Mucosa of rectum (tissue), 2 donors: ENCODE data around the gene GUCY2D.
"Not testable (repeated sequence)": the region's sequence is repeated elsewhere in the genome, so short reads cannot be mapped to it uniquely, and the experiment has no call there.

Experiments
- H3K27ac ChIP-seq, 2 donors: one replicate each; pipeline ENCODE4 v1.7.0; 2013; ENCODE audit warnings: inconsistent platforms in 2 of 2, low read depth in 2 of 2, low read length in 2 of 2
- H3K27me3 ChIP-seq, 2 donors: one replicate each; pipeline ENCODE4 v1.7.0; 2013; ENCODE audit warnings: low read length in 2 of 2; ENCODE audit not compliant: control insufficient read depth in 2 of 2, insufficient read depth in 2 of 2
- H3K36me3 ChIP-seq, 2 donors: one replicate each; pipeline ENCODE4 v1.7.0; 2013; ENCODE audit warnings: low read length in 2 of 2; ENCODE audit not compliant: control insufficient read depth in 2 of 2, insufficient read depth in 2 of 2
- H3K4me1 ChIP-seq, 2 donors: one replicate each; pipeline ENCODE4 v1.7.0; 2013; ENCODE audit warnings: low read length in 2 of 2, mild to moderate bottlenecking in 1 of 2; ENCODE audit not compliant: control insufficient read depth in 2 of 2, insufficient read depth in 2 of 2
- H3K4me3 ChIP-seq, 2 donors: one replicate each; pipeline ENCODE4 v1.7.0; 2013; ENCODE audit warnings: low read length in 2 of 2
- H3K9ac ChIP-seq, 2 donors: one replicate each; pipeline ENCODE4 v1.7.0; 2013; ENCODE audit warnings: low read length in 2 of 2, low read depth in 1 of 2, mild to moderate bottlenecking in 1 of 2
- H3K9me3 ChIP-seq, 2 donors: one replicate each; pipeline ENCODE4 v1.7.0; 2013; ENCODE audit warnings: low read length in 2 of 2; ENCODE audit not compliant: control insufficient read depth in 2 of 2
- donor health status: healthy.
- donor health status: Normal muscosa, but diverticular disease.

The GUCY2D gene

DNA sequence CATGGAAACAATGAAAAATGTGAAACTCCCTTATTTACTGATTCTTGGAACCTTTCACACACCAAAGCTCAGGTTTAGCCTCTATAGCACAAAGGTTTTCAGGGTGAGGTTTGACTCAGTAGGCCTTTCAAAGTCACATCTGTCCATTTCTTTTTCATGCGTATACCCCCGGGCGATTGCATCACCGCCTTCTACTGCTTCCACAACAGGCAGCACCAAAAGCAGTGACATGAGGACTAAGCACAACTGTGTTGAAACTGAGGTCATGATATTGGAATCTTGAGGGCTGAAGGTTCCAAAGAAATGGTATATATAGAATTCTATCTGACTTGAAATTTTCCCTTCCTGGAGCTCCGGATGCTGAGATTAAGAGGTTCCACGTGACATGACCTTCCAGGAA is 21.7 kb downstream of the GUCY2D start:
- H3K4me1 ChIP-seq, H3K9me3 ChIP-seq, H3K36me3 ChIP-seq, H3K9ac ChIP-seq, H3K27ac ChIP-seq, H3K4me3 ChIP-seq: not testable (repeated sequence)
- peaks cover 7 to 10% of the 10 kb centered on the region in 2 donors for H3K27me3 ChIP-seq

DNA sequence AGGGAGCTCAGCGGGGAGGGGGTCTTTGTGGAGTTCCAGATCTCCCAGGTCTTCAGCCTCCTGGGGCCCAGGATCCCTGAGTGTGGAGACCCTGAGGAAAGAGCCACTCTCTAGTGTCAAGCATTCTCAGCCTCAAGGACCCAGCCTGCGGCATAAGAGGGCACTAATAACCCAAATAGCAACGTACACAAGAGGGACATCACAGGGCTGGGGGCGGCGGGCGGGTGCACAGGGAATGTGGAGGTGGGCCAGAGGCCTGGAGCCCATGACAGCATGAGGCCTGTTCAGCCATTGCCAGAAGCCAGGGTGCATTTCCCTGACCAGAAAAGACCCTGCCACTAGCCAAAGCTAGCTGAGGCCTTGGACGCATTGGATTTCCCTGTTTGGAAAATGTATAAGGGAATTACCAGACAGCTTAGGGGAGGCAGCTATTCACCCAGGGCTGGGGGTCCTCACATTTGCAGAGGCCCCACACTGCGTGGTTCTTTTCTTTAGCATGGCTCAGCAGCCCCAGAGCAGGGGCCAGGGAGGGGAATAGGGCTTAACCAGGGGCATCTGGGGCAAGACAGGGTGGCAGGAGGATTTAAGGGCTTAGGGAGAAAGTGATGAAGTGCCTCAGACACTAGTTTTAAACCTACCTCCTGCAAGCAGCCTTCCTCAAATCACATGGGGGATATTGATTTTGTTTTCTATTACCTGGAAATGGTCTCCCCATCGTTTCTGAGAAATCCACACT is 22.9 kb downstream of the GUCY2D start:
- H3K4me3 ChIP-seq, result no peak overlapping the region
- H3K9me3 ChIP-seq, result no peaks in the 10 kb centered on the region
- H3K36me3 ChIP-seq, result no peaks in the 10 kb centered on the region
- no peak overlapping the region for H3K27ac ChIP-seq
- H3K27me3 ChIP-seq, result peaks cover 7 to 12% of the 10 kb centered on the region in 2 donors
- no peak overlapping the region for H3K9ac ChIP-seq
- H3K4me1 ChIP-seq, result no peaks in the 10 kb centered on the region

DNA sequence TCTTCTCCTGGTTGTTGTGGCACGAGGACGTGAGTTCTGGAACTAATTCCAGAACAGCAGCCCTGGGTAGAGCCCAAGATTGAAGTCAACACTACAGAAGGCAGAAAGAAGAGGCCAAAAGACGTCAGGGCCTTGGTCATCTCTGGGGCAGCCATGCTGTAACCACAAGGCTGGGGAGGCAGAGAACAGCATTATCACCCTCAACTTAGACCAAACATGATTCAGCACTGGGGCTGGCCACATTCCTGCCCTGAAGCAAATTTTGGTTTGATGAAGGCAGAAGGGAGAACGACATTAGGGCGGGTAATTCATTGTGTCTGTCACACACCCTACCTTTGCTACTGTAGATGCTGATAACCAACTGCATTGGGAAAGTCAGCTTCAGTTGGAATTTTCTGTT is 26.7 kb downstream of the GUCY2D start:
- no peaks in the 10 kb centered on the region for H3K4me1 ChIP-seq
- H3K4me3 ChIP-seq, result no peak overlapping the region
- H3K27ac ChIP-seq, result no peak overlapping the region
- H3K9ac ChIP-seq, result no peak overlapping the region
- H3K27me3 ChIP-seq, result peaks cover 7 to 16% of the 10 kb centered on the region in 2 donors
- H3K36me3 ChIP-seq, result no peaks in the 10 kb centered on the region
- H3K9me3 ChIP-seq, result no peaks in the 10 kb centered on the region

DNA sequence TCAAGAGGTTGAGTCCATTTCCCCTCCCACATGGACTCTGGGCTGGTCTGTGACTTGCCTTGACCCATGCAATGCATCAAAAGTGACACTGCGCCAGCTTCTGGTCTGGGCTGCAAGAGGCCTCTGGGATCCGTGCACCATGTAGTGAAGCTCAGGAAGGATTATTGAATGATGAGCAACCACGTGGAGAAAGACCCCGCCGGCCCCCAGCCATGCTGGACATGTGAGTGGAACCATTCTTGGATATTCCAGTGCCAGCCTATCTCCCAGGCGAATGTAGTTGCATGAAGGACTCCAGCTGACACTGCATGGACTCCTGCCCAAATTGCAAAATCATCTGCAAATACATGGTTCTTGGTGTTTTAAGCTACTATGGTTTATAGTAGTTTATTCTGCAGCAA is 28.8 kb downstream of the GUCY2D start:
- Histone ChIP-seq H3K9me3 (no peaks in the 10 kb centered on the region), H3K4me1 (no peaks in the 10 kb centered on the region), H3K4me3 (no peak overlapping the region), H3K36me3 (no peaks in the 10 kb centered on the region), H3K27me3 (peaks cover 7 to 16% of the 10 kb centered on the region in 2 donors), H3K9ac (no peak overlapping the region), H3K27ac (no peak overlapping the region)

DNA sequence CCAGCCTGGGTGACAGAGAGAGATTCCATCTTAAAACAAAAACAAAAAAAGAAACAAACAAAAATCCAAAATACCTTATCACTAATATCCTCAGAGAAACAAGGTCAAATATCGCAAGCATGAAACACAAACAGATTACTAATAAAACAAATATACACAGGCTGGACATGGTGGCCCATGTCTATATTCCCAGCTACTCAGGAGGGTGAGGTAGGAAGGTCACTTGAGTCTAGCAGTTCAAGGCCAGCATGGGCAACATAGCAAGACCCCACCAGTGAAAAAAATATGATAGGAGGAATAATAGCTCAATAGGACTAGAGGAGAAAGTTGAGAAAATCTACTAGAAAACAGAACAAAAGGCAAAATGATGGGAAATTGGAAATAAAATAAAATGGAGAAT is 29.5 kb downstream of the GUCY2D start:
- Histone ChIP-seq H3K4me3 (no peak overlapping the region), H3K9ac (no peak overlapping the region), H3K9me3 (no peaks in the 10 kb centered on the region), H3K4me1 (no peaks in the 10 kb centered on the region), H3K36me3 (no peaks in the 10 kb centered on the region), H3K27me3 (peaks cover 7 to 16% of the 10 kb centered on the region in 2 donors), H3K27ac (no peak overlapping the region)

DNA sequence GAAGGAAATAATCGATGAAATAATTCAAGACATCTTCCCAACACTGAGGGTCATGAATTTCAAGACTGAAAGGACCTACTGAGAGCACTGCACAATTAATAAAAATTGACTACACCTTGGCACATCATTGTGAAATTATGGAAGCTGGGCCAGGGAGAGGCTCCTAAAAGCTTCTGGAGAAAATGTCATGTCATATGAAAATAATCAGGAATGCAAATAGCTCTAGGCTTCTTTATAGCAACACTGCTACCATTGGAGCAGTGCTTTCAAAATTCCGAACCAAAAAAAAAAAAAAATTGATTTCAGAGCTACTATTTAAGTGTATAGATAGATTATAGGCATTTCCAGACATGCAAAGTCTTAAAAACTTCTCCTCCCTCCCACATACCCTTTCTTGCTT is 30.0 kb downstream of the GUCY2D start:
- Histone ChIP-seq H3K27ac (no peak overlapping the region), H3K9me3 (no peaks in the 10 kb centered on the region), H3K27me3 (peaks cover 7 to 12% of the 10 kb centered on the region in 2 donors), H3K4me1 (no peaks in the 10 kb centered on the region), H3K36me3 (no peaks in the 10 kb centered on the region), H3K9ac (no peak overlapping the region), H3K4me3 (no peak overlapping the region)

DNA sequence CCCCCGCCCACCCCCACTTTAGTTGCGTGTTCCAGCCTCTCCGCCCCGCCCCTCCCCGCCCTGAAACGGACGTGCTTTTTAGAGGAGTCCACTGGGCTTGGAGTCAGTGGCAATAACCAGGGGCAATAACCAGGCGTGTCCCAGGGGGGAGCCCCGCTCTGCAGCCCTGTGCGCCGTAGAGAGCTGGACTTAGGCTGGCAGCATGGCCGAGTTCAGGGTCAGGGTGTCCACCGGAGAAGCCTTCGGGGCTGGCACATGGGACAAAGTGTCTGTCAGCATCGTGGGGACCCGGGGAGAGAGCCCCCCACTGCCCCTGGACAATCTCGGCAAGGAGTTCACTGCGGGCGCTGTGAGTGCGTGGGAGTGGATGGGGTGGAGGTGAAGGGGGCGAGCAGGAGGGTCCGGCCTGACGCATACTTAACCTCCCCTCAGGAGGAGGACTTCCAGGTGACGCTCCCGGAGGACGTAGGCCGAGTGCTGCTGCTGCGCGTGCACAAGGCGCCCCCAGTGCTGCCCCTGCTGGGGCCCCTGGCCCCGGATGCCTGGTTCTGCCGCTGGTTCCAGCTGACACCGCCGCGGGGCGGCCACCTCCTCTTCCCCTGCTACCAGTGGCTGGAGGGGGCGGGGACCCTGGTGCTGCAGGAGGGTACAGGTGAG is 36.7 kb downstream of the GUCY2D start, which contains the start of gene ALOX15B:
TSS of gene ALOX15B (plus strand) at position 106 of the 657 bp plus-strand sequence. CDS start at position 203, 97 bp downstream.
- Histone ChIP-seq H3K9me3 (no peaks in the 10 kb centered on the region), H3K4me1 (peaks cover 3 to 8% of the 10 kb centered on the region in 2 donors), H3K9ac (peak within 1 kb of the TSS in 1 of 2 donors; percentile 40), H3K4me3 (peak within 1 kb of the TSS; percentile 9 to 20), H3K27ac (no peak within 1 kb of the TSS), H3K36me3 (no peaks in the 10 kb centered on the region), H3K27me3 (peaks cover 0 to 5% of the 10 kb centered on the region in 2 donors)

DNA sequence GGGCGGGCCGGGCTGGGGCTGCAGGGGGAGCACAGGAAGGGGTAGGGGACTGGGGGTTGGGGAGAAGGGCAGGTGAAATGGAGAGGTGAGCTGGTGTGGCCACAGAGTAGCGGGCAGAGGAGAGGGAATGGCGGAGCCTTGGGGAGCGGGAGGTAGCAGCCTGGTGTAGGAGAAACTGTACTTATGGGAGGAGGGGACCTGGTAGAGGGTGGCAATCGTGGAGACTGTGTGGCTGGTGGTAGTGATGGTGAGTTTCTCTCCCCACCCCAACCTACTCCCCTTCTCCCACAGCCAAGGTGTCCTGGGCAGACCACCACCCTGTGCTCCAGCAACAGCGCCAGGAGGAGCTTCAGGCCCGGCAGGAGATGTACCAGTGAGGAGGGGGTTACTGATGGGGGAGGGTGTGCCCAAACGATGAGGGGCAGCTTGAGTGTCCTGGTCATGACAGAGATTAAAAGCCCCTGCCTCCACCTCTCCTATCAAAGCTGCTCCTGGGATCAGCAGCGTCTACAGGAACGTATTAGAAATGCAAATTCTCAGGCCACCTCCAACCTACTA is 37.3 kb downstream of the GUCY2D start:
- Histone ChIP-seq H3K9ac (no peak overlapping the region), H3K9me3 (no peaks in the 10 kb centered on the region), H3K36me3 (no peaks in the 10 kb centered on the region), H3K4me1 (peaks cover 3 to 8% of the 10 kb centered on the region in 2 donors), H3K27me3 (peaks cover 0 to 5% of the 10 kb centered on the region in 2 donors), H3K27ac (no peak overlapping the region), H3K4me3 (no peak overlapping the region)

DNA sequence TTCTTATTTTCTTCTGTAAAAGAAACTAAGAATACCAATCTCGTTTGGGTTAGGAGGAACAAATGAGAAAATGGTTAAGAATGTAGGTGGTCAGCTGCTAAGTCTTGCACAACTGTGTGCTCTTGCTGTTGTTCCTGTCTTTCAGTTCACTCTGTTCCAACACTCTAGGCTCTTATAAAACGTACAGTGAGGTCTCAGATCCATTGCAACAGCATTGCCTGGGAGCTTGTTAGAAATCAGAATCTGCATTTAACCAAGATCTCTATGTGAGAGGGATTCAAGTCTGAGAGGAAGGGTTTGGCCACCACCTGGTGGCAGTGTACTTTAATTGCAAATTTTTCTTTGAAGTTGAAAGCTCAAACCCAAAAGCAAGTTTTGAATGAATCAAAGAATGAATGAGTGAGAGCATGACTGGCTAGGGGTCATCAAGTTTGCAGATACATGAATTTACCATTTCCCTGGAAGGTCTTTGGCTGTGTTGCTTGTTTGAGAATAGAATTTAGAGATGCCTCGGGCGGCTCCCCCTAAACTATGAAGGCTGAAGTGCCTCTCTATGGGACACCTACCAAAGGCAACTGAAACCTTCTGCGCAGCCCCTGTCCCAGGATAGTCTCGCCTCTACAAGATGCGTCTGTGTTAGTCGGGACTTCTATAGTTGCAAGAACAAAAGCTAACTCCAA is 39.0 kb downstream of the GUCY2D start:
- H3K27me3 ChIP-seq, result peaks cover 0 to 5% of the 10 kb centered on the region in 2 donors
- H3K4me3 ChIP-seq, result no peak overlapping the region
- H3K9me3 ChIP-seq, result no peaks in the 10 kb centered on the region
- no peaks in the 10 kb centered on the region for H3K36me3 ChIP-seq
- H3K27ac ChIP-seq, result no peak overlapping the region
- H3K4me1 ChIP-seq, result peaks cover 3 to 8% of the 10 kb centered on the region in 2 donors
- no peak overlapping the region for H3K9ac ChIP-seq

DNA sequence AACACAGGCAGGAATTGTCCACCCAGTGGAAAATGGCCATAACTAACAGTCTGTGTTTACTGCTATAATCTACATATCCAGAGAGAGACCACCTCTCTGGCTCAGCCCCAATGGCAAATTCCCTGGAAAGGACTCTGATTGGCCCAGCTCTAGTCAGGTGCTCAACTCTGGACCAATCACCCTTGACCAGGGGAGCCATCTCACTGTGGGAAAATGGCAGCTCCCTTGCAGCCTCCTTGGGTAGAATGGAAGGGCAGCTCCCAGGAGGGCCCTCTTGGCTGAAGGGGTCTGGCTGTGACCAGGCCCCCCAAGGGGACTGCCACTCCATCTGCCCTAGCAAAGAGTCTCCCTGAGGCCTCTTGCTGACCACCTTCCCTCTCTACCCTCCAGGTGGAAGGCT is 39.6 kb downstream of the GUCY2D start:
- H3K4me3 ChIP-seq, result no peak overlapping the region
- H3K27me3 ChIP-seq, result peaks cover 0 to 5% of the 10 kb centered on the region in 2 donors
- H3K36me3 ChIP-seq, result no peaks in the 10 kb centered on the region
- H3K4me1 ChIP-seq, result peaks cover 3 to 8% of the 10 kb centered on the region in 2 donors
- H3K9ac ChIP-seq, result no peak overlapping the region
- H3K27ac ChIP-seq, result no peak overlapping the region
- no peaks in the 10 kb centered on the region for H3K9me3 ChIP-seq
